HL-60 (cell line): ENCODE measurements around the gene PXDN.
"Not testable (repeated sequence)": the region's sequence is repeated elsewhere in the genome, so short reads cannot be mapped to it uniquely, and the experiment has no call there.

ENCODE experiments used
- DNase-seq, 2 experiments: peaks; one replicate each; pipeline ENCODE4 v3.0.0-alpha.2; 2010 to 2020; ENCODE audit warnings: low read depth in 1 of 2, low spot score in 1 of 2
- H3K27ac ChIP-seq: fragments of 250-450 bp; sonication (Bioruptor Pico); replicated peaks from 2 replicates; pipeline ENCODE4 v1.5.1; 2020; ENCODE audit warnings: mild to moderate bottlenecking, moderate library complexity
- H3K27me3 ChIP-seq: fragments of 250-450 bp; sonication (Bioruptor Pico); 2 replicates; pipeline ENCODE4 v1.5.1; 2021; ENCODE audit warnings: mild to moderate bottlenecking, moderate library complexity; ENCODE audit not compliant: insufficient read depth, poor library complexity, severe bottlenecking
- H3K4me3 ChIP-seq: replicated peaks from 2 replicates; pipeline ENCODE4 v1.5.1; 2011; ENCODE audit warnings: mild to moderate bottlenecking, control low read depth, low read length; ENCODE audit not compliant: insufficient read depth
- GABPA ChIP-seq: IDR thresholded peaks from 2 replicates; pipeline ENCODE4 v1.6.1; 2012; ENCODE audit warnings: low read depth
- POLR2AphosphoS5 ChIP-seq: IDR thresholded peaks from 2 replicates; pipeline ENCODE4 v1.6.1; 2012; ENCODE audit warnings: low read depth
- REST ChIP-seq: IDR thresholded peaks from 2 replicates; pipeline ENCODE4 v1.6.1; 2012; ENCODE audit warnings: low read depth; ENCODE audit not compliant: insufficient replicate concordance
- SPI1 ChIP-seq: IDR thresholded peaks from 2 replicates; pipeline ENCODE4 v1.6.1; 2012; ENCODE audit warnings: low read depth, mild to moderate bottlenecking, borderline replicate concordance
- TF ChIP-seq, protein P1 (sequence below): IDR thresholded peaks from one replicate; pipeline ENCODE4 v1.5.1; 2011; ENCODE audit warnings: low read length, control low read depth, inconsistent platforms; ENCODE audit not compliant: insufficient read depth

PXDN gene

DNA sequence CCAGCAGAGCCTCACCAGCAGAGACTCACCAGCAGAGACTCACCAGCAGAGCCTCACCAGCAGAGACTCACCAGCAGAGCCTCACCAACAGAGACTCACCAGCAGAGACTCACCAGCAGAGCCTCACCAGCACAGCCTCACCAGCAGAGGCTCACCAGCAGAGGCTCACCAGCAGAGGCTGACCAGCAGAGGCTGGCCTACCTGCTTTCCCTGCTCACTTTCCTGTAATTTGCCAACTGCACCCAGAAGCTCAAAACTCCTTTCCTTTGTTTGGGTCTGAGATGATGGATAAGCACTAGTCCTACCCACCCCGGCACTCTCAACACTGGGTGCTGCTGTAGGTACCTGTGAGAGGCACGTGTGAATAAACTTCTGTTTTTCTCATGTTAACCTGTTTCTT, 36.4 kb upstream of the PXDN start:
- H3K27me3 ChIP-seq: no peaks in the 10 kb centered on the region
- H3K4me3 ChIP-seq: no peak overlapping the region
- TF ChIP-seq GABPA (no peak), SPI1 (no peak), POLR2AphosphoS5 (no peak), REST (no peak)
- TF ChIP-seq, protein P1, sequence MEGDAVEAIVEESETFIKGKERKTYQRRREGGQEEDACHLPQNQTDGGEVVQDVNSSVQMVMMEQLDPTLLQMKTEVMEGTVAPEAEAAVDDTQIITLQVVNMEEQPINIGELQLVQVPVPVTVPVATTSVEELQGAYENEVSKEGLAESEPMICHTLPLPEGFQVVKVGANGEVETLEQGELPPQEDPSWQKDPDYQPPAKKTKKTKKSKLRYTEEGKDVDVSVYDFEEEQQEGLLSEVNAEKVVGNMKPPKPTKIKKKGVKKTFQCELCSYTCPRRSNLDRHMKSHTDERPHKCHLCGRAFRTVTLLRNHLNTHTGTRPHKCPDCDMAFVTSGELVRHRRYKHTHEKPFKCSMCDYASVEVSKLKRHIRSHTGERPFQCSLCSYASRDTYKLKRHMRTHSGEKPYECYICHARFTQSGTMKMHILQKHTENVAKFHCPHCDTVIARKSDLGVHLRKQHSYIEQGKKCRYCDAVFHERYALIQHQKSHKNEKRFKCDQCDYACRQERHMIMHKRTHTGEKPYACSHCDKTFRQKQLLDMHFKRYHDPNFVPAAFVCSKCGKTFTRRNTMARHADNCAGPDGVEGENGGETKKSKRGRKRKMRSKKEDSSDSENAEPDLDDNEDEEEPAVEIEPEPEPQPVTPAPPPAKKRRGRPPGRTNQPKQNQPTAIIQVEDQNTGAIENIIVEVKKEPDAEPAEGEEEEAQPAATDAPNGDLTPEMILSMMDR: no peak
- no peak for DNase-seq
- H3K27ac ChIP-seq: no peak overlapping the region

- H3K27ac ChIP-seq, DNase-seq, H3K4me3 ChIP-seq, H3K27me3 ChIP-seq: not testable (repeated sequence)
Measured at GRCh38 chr2:1780054-1780453, 35.7 kb upstream of the PXDN start.

DNA sequence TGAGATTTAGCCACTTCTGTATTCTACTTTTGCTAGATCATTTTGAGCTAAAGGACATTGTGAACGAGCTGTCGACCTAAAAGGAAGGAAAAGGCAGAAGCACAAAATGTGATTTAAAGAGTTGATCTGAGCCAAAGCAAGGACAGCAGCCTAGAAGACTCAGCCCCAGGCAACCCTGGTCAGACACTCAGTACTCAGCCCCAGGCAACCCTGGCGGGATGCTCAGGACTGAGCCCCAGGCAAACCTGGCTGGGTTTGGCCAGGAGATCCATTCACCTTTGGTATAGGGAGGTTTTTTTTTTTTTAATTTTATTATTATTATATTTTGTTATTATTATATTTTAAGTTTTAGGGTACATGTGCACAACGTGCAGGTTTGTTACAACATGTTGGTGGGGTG, 34.3 kb upstream of the PXDN start:
- H3K27ac ChIP-seq: no peak overlapping the region
- H3K4me3 ChIP-seq: no peak overlapping the region
- DNase-seq: no peak
- no peaks in the 10 kb centered on the region for H3K27me3 ChIP-seq
- no peak for TF ChIP-seq POLR2AphosphoS5
- TF ChIP-seq GABPA: no peak
- TF ChIP-seq SPI1: no peak
- TF ChIP-seq, protein P1: no peak
- no peak for TF ChIP-seq REST

DNA sequence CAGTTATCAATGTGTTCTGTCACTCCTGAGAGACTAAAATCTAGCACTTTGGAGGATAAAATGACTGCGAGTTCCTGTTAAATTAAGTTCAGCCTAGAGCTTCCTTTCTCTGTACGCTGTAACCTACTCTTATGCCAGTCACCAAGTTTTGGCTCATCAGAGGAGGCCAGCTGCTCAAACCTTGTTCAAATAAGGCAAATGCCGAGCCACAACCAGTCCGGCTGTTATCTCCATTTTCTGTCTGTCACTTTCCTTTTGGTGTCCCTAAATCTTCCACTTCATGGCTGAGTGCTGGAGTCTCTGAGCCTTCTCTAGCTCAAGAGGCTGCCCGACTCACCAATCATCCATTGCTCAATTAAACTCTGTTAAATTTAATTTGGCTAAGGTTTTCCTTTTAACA, 33.5 kb upstream of the PXDN start:
- no peak overlapping the region for H3K4me3 ChIP-seq
- no peak overlapping the region for H3K27ac ChIP-seq
- no peaks in the 10 kb centered on the region for H3K27me3 ChIP-seq
- no peak for DNase-seq
- TF ChIP-seq GABPA (no peak), POLR2AphosphoS5 (no peak), SPI1 (no peak), REST (no peak)
- TF ChIP-seq, protein P1: no peak
